ENCODE measurements around the gene UPF1.

Gene UPF1

GRCh38 chr19:18845961-18846360 lies 14.2 kb downstream of the UPF1 start:
- no peaks in the 10 kb centered on the region for H3K27me3 Mint-ChIP-seq (ENCODE audit: low read depth)
- H3K4me1 Mint-ChIP-seq = peaks cover 72% of the 10 kb centered on the region
- peaks cover 12% of the 10 kb centered on the region for H3K36me3 Mint-ChIP-seq (ENCODE audit: low read depth)
- peak overlapping the region in 2 of 3 experiments; percentile 25 to 99 for H3K27ac Mint-ChIP-seq
- no peak for TF ChIP-seq CTCF (IDR thresholded peaks at IDR 0.05; ENCODE audit: unreplicated experiment in 3 of 3)
- no peak overlapping the region for H3K4me3 Mint-ChIP-seq
- H3K9me3 Mint-ChIP-seq = no peaks in the 10 kb centered on the region

GRCh38 chr19:18846862-18847548 lies 15.2 kb downstream of the UPF1 start:
- H3K27ac Mint-ChIP-seq = peak overlapping the region; percentile 87 to 99 (median 99)
- H3K36me3 Mint-ChIP-seq (ENCODE audit: low read depth) = peaks cover 17% of the 10 kb centered on the region
- H3K27me3 Mint-ChIP-seq (ENCODE audit: low read depth) = no peaks in the 10 kb centered on the region
- TF ChIP-seq CTCF (IDR thresholded peaks at IDR 0.05; ENCODE audit: unreplicated experiment in 3 of 3) = peak; percentile 78 to 85 (median 85)
- peaks cover 65% of the 10 kb centered on the region for H3K4me1 Mint-ChIP-seq
- no peaks in the 10 kb centered on the region for H3K9me3 Mint-ChIP-seq
- peak overlapping the region; percentile 17 to 70 (median 47) for H3K4me3 Mint-ChIP-seq

DNA sequence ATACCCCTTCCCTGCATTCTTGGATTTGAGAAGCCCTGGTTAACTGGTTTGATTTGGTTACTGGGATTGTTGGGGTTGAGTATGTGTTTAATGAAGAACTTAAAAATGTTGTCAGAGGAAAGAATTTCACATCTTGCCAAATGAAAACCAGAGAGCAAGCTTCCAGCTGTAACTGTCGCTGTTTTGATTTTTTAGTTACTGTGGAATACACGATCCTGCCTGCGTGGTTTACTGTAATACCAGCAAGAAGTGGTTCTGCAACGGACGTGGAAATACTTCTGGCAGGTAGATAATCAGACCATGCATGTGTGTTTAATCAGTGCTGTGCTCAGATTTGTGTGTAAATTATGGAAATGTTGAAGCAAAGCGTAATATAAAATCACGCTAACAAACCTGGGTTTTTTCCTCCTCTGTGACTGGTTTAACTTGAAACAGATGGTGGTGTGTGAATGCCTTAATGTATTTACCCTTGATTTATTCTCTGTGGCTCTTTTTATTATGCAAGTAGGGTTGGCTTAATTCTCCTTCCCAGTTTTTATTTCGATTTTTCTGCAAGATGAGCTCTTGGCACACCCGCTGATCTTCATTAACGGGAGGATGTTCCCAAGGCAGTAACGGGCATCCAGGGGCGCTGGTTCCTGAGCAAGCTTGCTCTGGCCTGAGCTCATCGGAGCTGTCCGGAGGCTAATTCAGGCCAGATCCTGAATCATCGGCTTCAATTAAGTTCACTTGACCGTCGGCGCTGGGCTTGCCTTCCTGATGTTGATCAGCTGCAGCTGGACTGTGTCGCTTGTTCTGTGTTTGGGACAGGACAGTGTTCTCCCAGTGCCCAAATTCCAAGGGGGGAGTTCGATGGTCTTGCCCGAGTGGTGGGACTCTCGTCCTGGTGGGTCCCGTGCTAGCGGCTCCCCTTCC lies 16.0 kb downstream of the UPF1 start:
- Mint-ChIP-seq H3K27ac (peak overlapping the region; percentile 87 to 99 (median 99)), H3K9me3 (no peaks in the 10 kb centered on the region), H3K4me1 (peaks cover 61% of the 10 kb centered on the region), H3K4me3 (peak overlapping the region; percentile 17 to 70 (median 49)), H3K36me3 (ENCODE audit: low read depth) (peaks cover 19% of the 10 kb centered on the region), H3K27me3 (ENCODE audit: low read depth) (no peaks in the 10 kb centered on the region)
- TF ChIP-seq CTCF (IDR thresholded peaks at IDR 0.05; ENCODE audit: unreplicated experiment in 3 of 3) = peak in 1 of 3 experiments; percentile 22

GRCh38 chr19:18848878-18849661 lies 17.3 kb downstream of the UPF1 start:
- Mint-ChIP-seq H3K9me3 (no peaks in the 10 kb centered on the region), H3K4me1 (peaks cover 64% of the 10 kb centered on the region), H3K27ac (peak overlapping the region; percentile 87 to 99 (median 99)), H3K4me3 (peak overlapping the region; percentile 66 to 70 (median 68)), H3K27me3 (ENCODE audit: low read depth) (no peaks in the 10 kb centered on the region), H3K36me3 (ENCODE audit: low read depth) (peaks cover 31% of the 10 kb centered on the region)
- TF ChIP-seq CTCF (IDR thresholded peaks at IDR 0.05; ENCODE audit: unreplicated experiment in 3 of 3) = no peak

DNA sequence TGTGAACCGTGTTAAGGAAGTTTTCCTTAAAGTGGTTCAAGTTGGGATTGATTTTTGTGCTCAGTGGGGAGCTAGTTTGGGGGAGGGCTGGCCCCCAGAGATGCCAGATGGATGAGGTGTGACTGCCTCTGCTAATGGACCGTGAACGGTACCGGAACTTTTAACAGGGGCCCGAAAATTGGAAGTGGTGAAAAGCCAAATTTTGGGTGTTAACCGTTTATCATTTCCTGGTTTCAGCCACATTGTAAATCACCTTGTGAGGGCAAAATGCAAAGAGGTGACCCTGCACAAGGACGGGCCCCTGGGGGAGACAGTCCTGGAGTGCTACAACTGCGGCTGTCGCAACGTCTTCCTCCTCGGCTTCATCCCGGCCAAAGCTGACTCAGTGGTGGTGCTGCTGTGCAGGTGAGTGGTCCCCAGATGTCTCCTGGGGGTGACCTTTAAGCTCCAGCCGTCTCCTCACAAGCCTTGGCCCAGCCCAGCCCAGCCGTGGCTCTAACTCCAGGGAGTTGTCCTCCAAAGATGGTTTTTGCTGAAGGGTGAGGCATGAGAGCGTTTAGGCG lies 18.2 kb downstream of the UPF1 start:
- Mint-ChIP-seq H3K27ac (peak overlapping the region; percentile 87 to 99 (median 99)), H3K4me1 (peaks cover 64% of the 10 kb centered on the region), H3K27me3 (ENCODE audit: low read depth) (no peaks in the 10 kb centered on the region), H3K4me3 (peak overlapping the region; percentile 58 to 66 (median 66)), H3K9me3 (no peaks in the 10 kb centered on the region), H3K36me3 (ENCODE audit: low read depth) (peaks cover 40% of the 10 kb centered on the region)
- TF ChIP-seq CTCF (IDR thresholded peaks at IDR 0.05; ENCODE audit: unreplicated experiment in 3 of 3) = no peak
